SK-N-SH treated with all-trans-retinoic acid at 6 μM for 48 hours (cell line): ENCODE measurements around the gene ECHS1.

Source experiments
- ARNTL ChIP-seq: fragments of 450-650 bp; formaldehyde crosslinking; IDR thresholded peaks from 2 replicates; pipeline ENCODE4 v1.5.0; 2020; ENCODE audit warnings: low read depth, mild to moderate bottlenecking, moderate library complexity, borderline replicate concordance
- CREB5 ChIP-seq: fragments of 250-450 bp; sonication (Bioruptor Pico); IDR thresholded peaks from 2 replicates; pipeline ENCODE4 v1.5.1; 2020; ENCODE audit warnings: low read depth, mild to moderate bottlenecking, moderate library complexity
- PATZ1 ChIP-seq: fragments of 250-450 bp; sonication (Bioruptor Pico); IDR thresholded peaks from 2 replicates; pipeline ENCODE4 v1.8.0; 2020; ENCODE audit warnings: mild to moderate bottlenecking, moderate library complexity, borderline replicate concordance
- POU6F1 ChIP-seq: fragments of 250-450 bp; sonication (Bioruptor Pico); IDR thresholded peaks from 2 replicates; pipeline ENCODE4 v1.8.0; 2021; ENCODE audit warnings: low read depth, mild to moderate bottlenecking, moderate library complexity, borderline replicate concordance
- TSHZ2 ChIP-seq: fragments of 250-450 bp; sonication (Bioruptor Pico); IDR thresholded peaks from 2 replicates; pipeline ENCODE4 v1.5.0; 2020; ENCODE audit warnings: mild to moderate bottlenecking, moderate library complexity
- ZFP3 ChIP-seq: fragments of 250-450 bp; sonication (Bioruptor Pico); IDR thresholded peaks from 2 replicates; pipeline ENCODE4 v1.5.0; 2020; ENCODE audit warnings: mild to moderate bottlenecking, moderate library complexity
- ZNF8 ChIP-seq: fragments of 450-650 bp; formaldehyde crosslinking; IDR thresholded peaks from 2 replicates; pipeline ENCODE4 v1.5.0; 2020; ENCODE audit warnings: mild to moderate bottlenecking, moderate library complexity

GRCh38 chr10:133375357-133376115, 2.4 kb upstream of the ECHS1 start:
- TF ChIP-seq ARNTL (CRISPR knock-in tag) (no peak), ZNF8 (no peak), PATZ1 (CRISPR knock-in tag) (no peak), TSHZ2 (CRISPR knock-in tag) (no peak), ZFP3 (CRISPR knock-in tag) (no peak), POU6F1 (CRISPR knock-in tag) (no peak), CREB5 (CRISPR knock-in tag) (no peak)
